ENCODE results near the gene RFNG.

GRCh38 chr17:82061047-82061925, 9.7 kb upstream of the RFNG start:
- TF ChIP-seq, protein P1, sequence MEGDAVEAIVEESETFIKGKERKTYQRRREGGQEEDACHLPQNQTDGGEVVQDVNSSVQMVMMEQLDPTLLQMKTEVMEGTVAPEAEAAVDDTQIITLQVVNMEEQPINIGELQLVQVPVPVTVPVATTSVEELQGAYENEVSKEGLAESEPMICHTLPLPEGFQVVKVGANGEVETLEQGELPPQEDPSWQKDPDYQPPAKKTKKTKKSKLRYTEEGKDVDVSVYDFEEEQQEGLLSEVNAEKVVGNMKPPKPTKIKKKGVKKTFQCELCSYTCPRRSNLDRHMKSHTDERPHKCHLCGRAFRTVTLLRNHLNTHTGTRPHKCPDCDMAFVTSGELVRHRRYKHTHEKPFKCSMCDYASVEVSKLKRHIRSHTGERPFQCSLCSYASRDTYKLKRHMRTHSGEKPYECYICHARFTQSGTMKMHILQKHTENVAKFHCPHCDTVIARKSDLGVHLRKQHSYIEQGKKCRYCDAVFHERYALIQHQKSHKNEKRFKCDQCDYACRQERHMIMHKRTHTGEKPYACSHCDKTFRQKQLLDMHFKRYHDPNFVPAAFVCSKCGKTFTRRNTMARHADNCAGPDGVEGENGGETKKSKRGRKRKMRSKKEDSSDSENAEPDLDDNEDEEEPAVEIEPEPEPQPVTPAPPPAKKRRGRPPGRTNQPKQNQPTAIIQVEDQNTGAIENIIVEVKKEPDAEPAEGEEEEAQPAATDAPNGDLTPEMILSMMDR (IDR thresholded peaks at IDR 0.05; ENCODE audit: low read depth, low read length, poor library complexity, severe bottlenecking): no peak
- no peak for TF ChIP-seq EZH2phosphoT487 (IDR thresholded peaks at IDR 0.05; ENCODE audit: borderline replicate concordance, low read length)
